Endodermal cell (in vitro differentiated cells): ENCODE measurements around the gene MED29. TPM values are rescaled to one million over a fixed set of nuclear protein-coding genes. Genes with fewer than 3 reads are reported as not detected.
A peak's percentile ranks its signal among the peaks of the same experiment; 100 is the strongest.

Experiments used
- DNase-seq: peaks from one replicate; pipeline ENCODE4 v3.0.0-alpha.2; 2017
- H3K27ac ChIP-seq: 2 replicates; pipeline ENCODE4 v1.5.1; 2013; ENCODE audit warnings: mild to moderate bottlenecking, low read depth, low read length, moderate library complexity
- H3K27me3 ChIP-seq: 2 replicates; pipeline ENCODE4 v1.6.1; 2013; ENCODE audit warnings: mild to moderate bottlenecking, low read length, moderate library complexity; ENCODE audit not compliant: insufficient read depth, control insufficient read depth, poor library complexity, severe bottlenecking
- H3K36me3 ChIP-seq: 2 replicates; pipeline ENCODE4 v1.7.0; 2013; ENCODE audit warnings: mild to moderate bottlenecking, low read length, moderate library complexity; ENCODE audit not compliant: control insufficient read depth, insufficient read depth
- H3K4me1 ChIP-seq: one replicate; pipeline ENCODE4 v1.7.0; 2013; ENCODE audit warnings: low read length; ENCODE audit not compliant: control insufficient read depth, insufficient read depth
- H3K4me3 ChIP-seq: 2 replicates; pipeline ENCODE4 v1.5.1; 2013; ENCODE audit warnings: mild to moderate bottlenecking, low read length, moderate library complexity
- H3K9ac ChIP-seq: 2 replicates; pipeline ENCODE4 v1.6.1; 2013; ENCODE audit warnings: mild to moderate bottlenecking, low read length, moderate library complexity; ENCODE audit not compliant: poor library complexity, severe bottlenecking; ENCODE audit errors: extremely low read depth
- H3K9me3 ChIP-seq: 2 replicates; pipeline ENCODE4 v1.6.1; 2013; ENCODE audit warnings: mild to moderate bottlenecking, low read length, moderate library complexity; ENCODE audit not compliant: control insufficient read depth
- H3K27ac Mint-ChIP-seq: 2 replicates; pipeline ENCODE4 v1.8.0; 2020; ENCODE audit warnings: mixed read lengths
- H3K27me3 Mint-ChIP-seq: 2 replicates; pipeline ENCODE4 v1.8.0; 2021; ENCODE audit warnings: mild to moderate bottlenecking, mixed read lengths; ENCODE audit not compliant: insufficient read depth
- H3K36me3 Mint-ChIP-seq: 2 replicates; pipeline ENCODE4 v1.8.0; 2020; ENCODE audit warnings: low read depth, mixed read lengths
- H3K4me1 Mint-ChIP-seq: 2 replicates; pipeline ENCODE4 v1.8.0; 2020; ENCODE audit warnings: mixed read lengths
- H3K4me3 Mint-ChIP-seq: 2 replicates; pipeline ENCODE4 v1.8.0; 2020; ENCODE audit warnings: mild to moderate bottlenecking, moderate library complexity, mixed read lengths
- H3K9me3 Mint-ChIP-seq: 2 replicates; pipeline ENCODE4 v1.8.0; 2020; ENCODE audit warnings: mild to moderate bottlenecking, mixed read lengths
- WGBS, 2 experiments: methylation state at CpG; one replicate each; pipeline versions ENCODE4 v1.1.5 to v1.1.7; 2013; ENCODE audit warnings: missing lambda C conversion rate in 2 of 2, mixed read lengths in 1 of 2; ENCODE audit not compliant: insufficient coverage in 1 of 2, insufficient read length in 1 of 2; 5-methylcytosine and 5-hydroxymethylcytosine counted together
- total RNA-seq, 2 donors: library from RNA; stranded (reverse); fragmentation: NEBNext Ultra II Directional in 1 of 2; extraction: Animal tissue kit (Norgen Biotek cat#: 25700) in 1 of 2; gene quantifications; 2 replicates in 1 of 2; 3 replicates in 1 of 2; pipeline ENCODE4 v1.2.1, GENCODE V29; 2021
- TF ChIP-seq, protein P1 (sequence below): fragments of 200-600 bp; sonication (generic); conservative IDR thresholded peaks from 2 replicates; pipeline ENCODE4 v1.5.0; 2021; ENCODE audit warnings: antibody characterized with exemption, mild to moderate bottlenecking

The MED29 gene
- total RNA-seq, 2 donors from 2014 or later, result 32.6 to 38.9 TPM

DNA sequence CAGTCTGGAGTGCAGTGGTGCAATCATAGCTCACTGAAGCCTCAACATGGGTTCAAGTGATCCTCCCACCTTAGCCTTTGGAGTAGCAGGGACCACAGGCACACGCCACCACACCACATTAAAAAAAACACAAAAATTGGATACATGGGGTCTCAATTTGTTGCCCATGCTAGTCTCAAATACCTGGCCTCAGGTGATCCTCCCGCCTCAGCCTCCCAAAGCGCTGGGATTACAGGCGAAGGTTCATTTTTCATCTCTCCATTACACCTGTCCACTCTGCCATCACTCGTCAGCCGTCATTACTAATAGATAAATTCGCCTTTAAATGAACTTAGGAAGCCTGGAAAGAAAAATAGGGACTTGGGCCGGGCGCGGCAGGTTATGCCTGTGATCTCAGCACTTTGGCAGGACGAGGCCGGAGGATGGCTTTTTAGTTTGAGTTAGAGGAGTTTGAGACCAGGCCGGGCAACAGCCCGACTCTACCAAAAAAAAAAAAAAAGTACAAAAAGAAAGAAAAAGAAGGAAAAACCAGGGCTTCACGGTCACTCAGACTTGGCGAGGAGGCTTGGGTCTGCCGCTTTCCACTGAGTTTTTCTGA, 53.5 kb downstream of the MED29 start:
- H3K4me3 Mint-ChIP-seq, result peak overlapping the region; percentile 95
- peaks cover 25% of the 10 kb centered on the region for H3K36me3 Mint-ChIP-seq
- DNase-seq, result no peak
- Histone ChIP-seq H3K4me1 (no peaks in the 10 kb centered on the region), H3K9ac (peak overlapping the region; percentile 96), H3K27me3 (no peaks in the 10 kb centered on the region), H3K27ac (peak overlapping the region; percentile 87), H3K36me3 (peaks cover 20% of the 10 kb centered on the region), H3K9me3 (no peaks in the 10 kb centered on the region), H3K4me3 (peak overlapping the region; percentile 97)
- WGBS, 2 experiments, result 17% methylated on average over 5 to 17 of the region's 17 CpGs
- H3K9me3 Mint-ChIP-seq, result no peaks in the 10 kb centered on the region
- H3K4me1 Mint-ChIP-seq, result peaks cover 10% of the 10 kb centered on the region
- H3K27me3 Mint-ChIP-seq, result peaks cover 8% of the 10 kb centered on the region
- TF ChIP-seq, protein P1, sequence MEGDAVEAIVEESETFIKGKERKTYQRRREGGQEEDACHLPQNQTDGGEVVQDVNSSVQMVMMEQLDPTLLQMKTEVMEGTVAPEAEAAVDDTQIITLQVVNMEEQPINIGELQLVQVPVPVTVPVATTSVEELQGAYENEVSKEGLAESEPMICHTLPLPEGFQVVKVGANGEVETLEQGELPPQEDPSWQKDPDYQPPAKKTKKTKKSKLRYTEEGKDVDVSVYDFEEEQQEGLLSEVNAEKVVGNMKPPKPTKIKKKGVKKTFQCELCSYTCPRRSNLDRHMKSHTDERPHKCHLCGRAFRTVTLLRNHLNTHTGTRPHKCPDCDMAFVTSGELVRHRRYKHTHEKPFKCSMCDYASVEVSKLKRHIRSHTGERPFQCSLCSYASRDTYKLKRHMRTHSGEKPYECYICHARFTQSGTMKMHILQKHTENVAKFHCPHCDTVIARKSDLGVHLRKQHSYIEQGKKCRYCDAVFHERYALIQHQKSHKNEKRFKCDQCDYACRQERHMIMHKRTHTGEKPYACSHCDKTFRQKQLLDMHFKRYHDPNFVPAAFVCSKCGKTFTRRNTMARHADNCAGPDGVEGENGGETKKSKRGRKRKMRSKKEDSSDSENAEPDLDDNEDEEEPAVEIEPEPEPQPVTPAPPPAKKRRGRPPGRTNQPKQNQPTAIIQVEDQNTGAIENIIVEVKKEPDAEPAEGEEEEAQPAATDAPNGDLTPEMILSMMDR, result no peak
- peak overlapping the region; percentile 94 for H3K27ac Mint-ChIP-seq

DNA sequence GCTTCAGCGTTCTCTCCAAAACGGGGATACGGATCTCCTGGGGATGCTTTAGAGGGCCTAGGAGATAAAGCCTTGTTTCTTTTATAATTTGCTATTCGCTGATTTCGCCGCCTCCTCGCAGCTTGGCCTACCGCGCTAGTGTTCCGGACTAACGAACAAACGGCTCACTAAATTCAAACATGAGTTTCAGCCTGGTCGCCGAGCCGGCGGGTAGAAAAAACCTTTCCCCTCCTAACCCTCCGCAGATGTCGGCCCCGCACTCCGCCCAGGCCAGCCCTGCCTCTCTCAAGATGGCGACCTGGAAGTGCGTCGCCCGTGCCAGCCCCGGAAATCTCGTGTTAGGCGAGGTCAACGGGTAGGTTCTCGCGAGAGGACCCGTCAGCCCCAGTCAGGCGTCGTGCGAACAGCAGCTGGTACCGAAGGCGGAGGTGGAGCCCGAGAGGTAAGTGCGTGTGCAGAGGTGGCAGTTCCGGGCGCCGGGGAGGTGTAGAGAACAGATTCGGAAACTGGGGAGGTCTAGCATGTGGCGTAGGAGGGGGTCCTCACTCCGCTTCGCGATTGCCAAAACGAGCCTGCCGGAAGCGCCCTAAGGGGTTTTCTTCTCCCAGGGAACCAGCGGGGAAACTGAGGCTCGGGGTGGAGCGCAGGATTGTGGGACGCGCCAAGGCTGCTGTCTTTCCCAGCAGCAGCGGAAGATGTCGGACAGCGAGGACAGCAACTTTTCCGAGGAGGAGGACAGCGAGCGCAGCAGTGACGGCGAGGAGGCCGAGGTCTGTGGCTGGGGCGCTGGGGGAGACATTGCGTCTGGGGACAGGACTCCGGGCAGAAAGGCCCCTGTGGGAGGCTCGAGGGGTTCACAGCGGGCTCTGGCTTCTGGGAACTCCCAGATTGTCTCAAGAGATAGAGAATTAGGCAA, 54.3 kb downstream of the MED29 start, which contains the start of gene SUPT5H:
TSS of gene SUPT5H (plus strand) at position 387 of the 916 bp plus-strand sequence. CDS start at position 696, 309 bp downstream.
- Histone ChIP-seq H3K9me3 (no peaks in the 10 kb centered on the region), H3K27ac (peak within 1 kb of the TSS; percentile 87), H3K36me3 (peaks cover 20% of the 10 kb centered on the region), H3K4me1 (no peaks in the 10 kb centered on the region), H3K27me3 (no peaks in the 10 kb centered on the region), H3K4me3 (peak within 1 kb of the TSS; percentile 97), H3K9ac (peak within 1 kb of the TSS; percentile 96)
- peak within 1 kb of the TSS; percentile 95 for H3K4me3 Mint-ChIP-seq
- 0 to 1% methylated on average over 40 to 68 of the region's 68 CpGs for WGBS, 2 experiments
- H3K9me3 Mint-ChIP-seq, result no peaks in the 10 kb centered on the region
- TF ChIP-seq, protein P1, result no peak
- peak within 1 kb of the TSS; percentile 94 for H3K27ac Mint-ChIP-seq
- H3K4me1 Mint-ChIP-seq, result peaks cover 10% of the 10 kb centered on the region
- peaks cover 8% of the 10 kb centered on the region for H3K27me3 Mint-ChIP-seq
- H3K36me3 Mint-ChIP-seq, result peaks cover 28% of the 10 kb centered on the region
- peak; percentile 98 for DNase-seq

DNA sequence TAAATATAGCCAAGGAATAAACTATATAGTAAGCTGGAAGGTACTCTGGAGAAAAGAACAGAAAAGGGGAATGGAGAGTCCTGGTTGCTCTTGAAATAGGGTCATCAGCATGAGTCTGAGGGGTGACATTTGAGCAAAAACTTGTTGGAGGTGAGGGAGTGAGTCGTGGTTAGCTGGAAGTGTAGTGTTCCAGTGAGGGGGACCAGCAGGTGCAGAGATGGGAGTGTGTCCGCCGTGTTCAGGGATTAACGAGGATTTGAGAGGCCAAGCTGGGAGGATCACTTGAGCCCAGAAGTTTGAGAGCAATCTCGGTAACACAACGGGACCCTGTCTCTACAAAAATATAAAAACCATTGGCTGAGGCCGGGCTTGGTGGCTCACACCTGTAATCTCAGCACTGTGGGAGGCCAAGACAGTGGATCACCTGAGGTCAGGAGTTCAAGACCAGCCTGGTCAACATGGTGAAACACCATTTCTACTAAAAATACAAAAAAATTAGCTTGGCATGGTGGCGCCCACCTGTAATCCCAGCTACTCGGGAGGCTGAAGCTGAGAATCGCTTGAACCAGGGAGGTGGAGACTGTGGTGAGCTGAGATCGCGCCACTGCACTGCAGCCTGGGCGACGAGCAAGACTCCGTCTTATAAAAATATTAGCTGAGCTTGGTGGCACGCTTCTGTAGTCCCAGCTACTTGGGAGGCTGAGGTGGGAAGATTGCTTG, 55.3 kb downstream of the MED29 start:
- H3K36me3 ChIP-seq, result peaks cover 25% of the 10 kb centered on the region
- Mint-ChIP-seq H3K4me1 (peaks cover 10% of the 10 kb centered on the region), H3K36me3 (peaks cover 33% of the 10 kb centered on the region), H3K4me3 (peak overlapping the region; percentile 95), H3K27me3 (peaks cover 8% of the 10 kb centered on the region), H3K27ac (peak overlapping the region; percentile 94), H3K9me3 (no peaks in the 10 kb centered on the region)
- H3K9ac ChIP-seq, result peak overlapping the region; percentile 96
- peak overlapping the region; percentile 97 for H3K4me3 ChIP-seq
- no peak overlapping the region for H3K27ac ChIP-seq
- no peaks in the 10 kb centered on the region for H3K4me1 ChIP-seq
- no peaks in the 10 kb centered on the region for H3K27me3 ChIP-seq
- no peaks in the 10 kb centered on the region for H3K9me3 ChIP-seq
- TF ChIP-seq, protein P1, result no peak
- 81 to 94% methylated on average over 10 to 16 of the region's 16 CpGs for WGBS, 2 experiments
- DNase-seq, result no peak
